DMS114 treated with DMSO at 0.1 percent for 48 hours (cell line): ENCODE measurements around the gene HBQ1.
"Not testable (repeated sequence)": the region's sequence is repeated elsewhere in the genome, so short reads cannot be mapped to it uniquely, and the experiment has no call there.

ENCODE experiments used
- DNase-seq: peaks from one replicate; lab custom pipeline; 2025; ENCODE audit not compliant: unreplicated experiment; lab: John Stamatoyannopoulos, UW

The HBQ1 gene

GRCh38 chr16:180101-180675 lies at the start of gene HBQ1:
Gene HBQ1, plus strand, starts transcription at chr16:180459. Its CDS starts 28 bp downstream, at chr16:180487.
- DNase-seq: no peak

DNA sequence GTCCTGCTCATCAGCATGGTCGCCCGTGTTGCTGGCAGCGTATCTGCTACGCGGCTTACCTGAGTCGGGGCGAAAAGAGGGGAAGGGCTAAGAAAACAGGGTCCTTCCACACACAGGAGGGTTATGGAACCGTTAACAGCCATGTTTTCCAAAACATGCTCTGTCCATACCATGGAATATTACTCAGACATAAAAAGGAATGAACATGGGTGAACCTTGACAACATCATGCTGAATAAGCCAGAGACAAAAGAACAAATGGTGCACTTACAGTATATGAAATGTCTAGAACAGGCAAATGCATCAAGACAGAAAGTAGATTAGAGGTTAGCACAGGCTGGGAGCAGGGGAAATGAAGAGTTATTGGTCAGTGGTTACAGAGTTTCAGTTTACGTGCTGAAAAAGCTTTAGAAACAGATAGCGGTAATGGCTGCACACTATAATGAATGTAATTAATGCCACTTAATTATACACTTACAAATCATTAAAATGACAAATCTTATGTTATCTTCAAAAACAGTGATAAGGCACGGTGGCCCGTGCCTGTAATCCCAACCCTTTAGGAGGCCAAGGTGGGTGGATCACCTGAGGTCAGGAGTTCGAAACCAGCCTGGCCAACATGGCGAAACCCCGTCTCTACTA lies 49.6 kb upstream of the HBQ1 start:
- DNase-seq: no peak

DNA sequence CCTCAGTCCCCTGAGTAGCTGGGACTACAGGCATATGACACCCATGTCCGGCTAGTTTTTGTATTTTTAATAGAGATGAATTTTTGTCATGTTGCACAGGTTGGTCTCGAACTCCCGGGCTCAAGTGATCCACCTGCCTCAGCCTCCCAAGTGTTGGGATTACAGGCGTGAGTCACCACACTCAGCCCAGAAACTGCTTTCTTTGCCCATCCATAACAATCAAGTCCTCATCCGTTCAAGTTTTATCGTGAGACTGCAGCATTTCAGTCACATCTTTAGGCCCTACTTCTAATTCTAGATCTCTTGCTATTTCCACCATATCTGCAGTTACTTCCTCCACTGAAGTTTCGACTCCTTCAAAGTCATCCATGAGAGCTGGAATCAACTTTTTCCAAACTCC lies 48.1 kb upstream of the HBQ1 start:
- DNase-seq: no peak

DNA sequence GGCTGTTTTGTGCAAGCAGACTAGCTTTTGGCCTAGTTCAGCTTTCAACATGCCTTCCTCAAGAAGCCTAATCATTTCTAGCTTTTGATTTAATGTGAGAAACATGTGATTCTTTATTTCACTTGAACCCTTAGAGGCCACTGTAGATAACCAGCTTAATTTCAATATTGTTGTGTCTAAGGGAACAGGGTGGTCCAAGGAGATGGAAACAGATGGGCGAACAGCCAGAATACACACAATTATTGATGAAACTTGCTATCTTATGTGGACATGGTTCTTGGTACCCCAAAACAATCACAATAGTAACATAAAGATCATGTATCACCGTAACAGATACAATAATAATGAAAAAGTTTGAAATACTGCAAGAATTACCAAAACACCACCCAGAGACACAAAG lies 46.5 kb upstream of the HBQ1 start:
- no peak for DNase-seq

DNA sequence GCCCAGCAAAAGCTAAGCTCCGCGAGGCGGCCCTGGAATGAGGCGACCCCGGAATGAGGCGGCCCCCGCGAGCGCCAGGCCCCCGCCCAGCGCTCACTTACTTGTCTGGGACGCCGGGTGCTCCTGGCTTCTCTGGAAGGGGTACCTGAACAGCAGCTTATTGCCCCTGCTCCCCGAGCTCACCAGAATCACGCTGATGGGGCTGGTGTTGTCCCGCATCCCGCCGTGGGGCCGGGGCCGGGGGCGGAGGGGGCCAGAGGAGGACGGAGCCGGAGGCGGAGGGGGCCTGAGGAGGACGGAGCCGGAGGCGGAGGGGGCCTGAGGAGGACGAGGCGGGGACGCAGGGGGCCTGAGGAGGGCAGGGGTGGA lies 42.2 kb upstream of the HBQ1 start:
- no peak for DNase-seq

DNA sequence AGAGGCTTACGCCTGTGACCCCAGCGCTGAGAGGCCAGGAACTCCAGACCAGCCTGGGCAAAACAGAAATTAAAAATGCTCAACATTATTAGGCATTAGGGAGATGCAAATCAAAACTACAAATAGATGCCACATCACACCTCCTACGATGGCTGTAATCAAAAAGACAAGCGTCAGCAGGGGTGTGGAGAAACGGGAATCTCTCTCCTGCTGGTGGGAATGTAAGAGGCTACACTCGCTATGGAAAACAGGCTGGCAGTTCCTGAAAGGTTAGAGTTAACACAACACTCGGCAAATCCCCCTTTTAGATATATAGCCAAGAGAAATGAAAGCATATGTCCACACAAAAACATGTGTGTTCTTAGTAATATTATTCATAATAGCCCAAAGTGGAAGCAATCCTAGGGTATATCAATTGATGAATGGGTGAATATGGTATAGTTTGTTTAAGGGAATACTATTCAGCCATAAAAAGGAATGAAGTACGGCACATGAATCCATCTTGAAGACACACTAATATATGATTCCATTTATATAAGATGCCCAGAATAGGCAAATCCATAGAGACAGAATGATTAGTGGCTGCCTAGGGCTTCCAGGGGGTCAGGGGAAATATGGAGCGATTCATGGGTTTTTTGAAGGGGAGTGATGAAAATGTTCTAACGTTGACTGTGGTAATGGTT lies 39.9 kb upstream of the HBQ1 start:
- DNase-seq: no peak

DNA sequence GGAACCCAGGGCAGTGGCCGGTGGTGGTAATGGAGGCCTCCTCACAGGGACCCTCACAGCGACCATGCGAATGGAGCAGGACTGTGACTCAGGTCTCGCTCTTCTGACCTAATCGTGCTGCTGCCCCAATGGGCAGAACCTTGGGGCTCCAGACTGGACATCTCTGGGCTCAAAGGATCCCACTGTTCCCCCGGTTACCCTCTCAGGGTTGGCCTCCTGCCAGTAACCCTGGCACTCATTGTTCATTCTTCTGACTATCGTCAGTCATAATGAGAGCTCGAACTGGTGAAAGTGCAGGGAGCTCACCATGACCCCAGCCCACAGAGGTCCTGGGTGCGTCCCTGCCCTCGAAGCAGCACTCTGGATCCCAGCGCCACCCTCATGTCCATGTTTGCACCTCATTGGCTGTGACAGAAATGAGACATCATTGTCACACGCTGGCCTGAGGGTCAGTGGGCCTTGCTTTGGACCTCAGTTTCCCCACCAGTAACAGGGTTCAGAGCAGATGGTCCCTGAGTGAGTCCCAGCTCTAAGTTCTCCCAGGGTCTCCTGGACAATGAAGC lies 37.8 kb upstream of the HBQ1 start:
- no peak for DNase-seq

DNA sequence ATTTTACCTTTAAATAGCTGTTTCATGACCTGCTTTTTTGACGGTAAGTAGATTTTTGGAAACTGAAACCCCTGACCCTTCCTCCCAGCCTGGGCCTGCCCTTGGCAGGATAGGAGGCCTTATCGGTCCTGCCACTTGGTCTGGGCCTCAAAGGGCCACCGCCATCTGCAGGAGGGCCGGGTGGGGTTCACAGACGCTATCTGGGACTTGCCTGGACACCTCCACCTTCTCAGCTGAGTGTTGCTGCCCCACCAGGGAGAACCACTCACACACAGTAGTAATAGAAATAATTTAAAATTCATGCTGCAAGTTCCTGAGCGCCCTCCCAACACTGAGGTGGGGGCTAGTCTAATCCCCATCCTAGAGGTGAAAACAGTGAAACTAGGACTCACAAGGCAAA lies 37.2 kb upstream of the HBQ1 start:
- DNase-seq: no peak

- no peak for DNase-seq
Measured at GRCh38 chr16:143456-143855, 36.8 kb upstream of the HBQ1 start.

DNA sequence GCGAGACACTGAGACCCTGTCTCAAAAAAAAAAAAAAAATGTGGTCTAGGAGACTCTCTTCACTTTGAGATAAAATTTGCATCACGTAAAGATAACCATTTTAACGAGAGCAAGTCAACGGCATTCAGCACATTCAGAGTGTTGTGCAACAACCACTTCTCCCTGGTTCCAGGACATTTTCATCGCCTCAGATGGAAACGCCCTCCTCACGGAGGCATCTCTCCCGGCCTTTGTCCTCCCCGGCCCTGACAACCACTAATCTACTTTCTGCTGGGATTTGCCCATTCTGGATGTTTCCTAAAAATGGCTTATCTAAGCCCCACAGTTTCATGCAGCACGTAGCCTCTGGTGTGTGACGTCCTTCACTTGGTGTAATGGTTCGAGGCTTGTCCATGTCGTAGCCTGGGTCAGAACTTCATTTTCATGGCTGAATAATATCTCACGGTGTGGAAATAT lies 35.4 kb upstream of the HBQ1 start:
- no peak for DNase-seq

- no peak for DNase-seq
Measured at GRCh38 chr16:146646-147045, 33.6 kb upstream of the HBQ1 start.

GRCh38 chr16:149024-149660 lies 31.1 kb upstream of the HBQ1 start:
- DNase-seq: no peak

GRCh38 chr16:152141-153128 lies 27.8 kb upstream of the HBQ1 start, which contains the start of gene HBZ:
Gene HBZ, plus strand, starts transcription at chr16:152644. Its CDS starts 266 bp downstream, at chr16:152910.
- no peak for DNase-seq

GRCh38 chr16:153129-153521 lies 27.1 kb upstream of the HBQ1 start:
- DNase-seq: not testable (repeated sequence)

DNA sequence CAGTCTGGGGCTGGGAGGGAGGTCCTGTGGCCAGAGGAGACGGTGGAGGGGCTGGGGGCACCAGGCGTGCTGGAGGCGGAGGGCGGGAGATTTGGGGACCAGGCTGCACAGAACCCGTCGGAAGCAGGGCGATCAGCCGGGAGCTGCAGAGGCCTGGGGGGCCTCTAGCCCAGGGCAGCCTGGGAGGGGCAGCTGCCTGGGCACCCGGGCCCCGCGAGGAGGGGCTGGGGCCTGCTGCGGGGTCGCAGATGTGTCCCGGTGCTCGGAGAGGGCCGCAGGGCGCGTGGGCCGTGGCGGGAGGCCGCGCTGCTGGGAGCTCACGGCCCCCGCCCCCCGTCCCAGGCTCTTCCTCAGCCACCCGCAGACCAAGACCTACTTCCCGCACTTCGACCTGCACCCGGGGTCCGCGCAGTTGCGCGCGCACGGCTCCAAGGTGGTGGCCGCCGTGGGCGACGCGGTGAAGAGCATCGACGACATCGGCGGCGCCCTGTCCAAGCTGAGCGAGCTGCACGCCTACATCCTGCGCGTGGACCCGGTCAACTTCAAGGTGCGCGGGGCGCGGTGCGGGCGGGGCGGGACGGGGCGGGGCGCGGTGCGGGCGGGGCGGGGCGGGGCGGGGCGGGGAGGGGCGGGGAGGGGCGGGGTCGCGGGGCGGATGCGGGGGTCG lies 26.6 kb upstream of the HBQ1 start:
- DNase-seq: not testable (repeated sequence)

- peak; percentile 21 for DNase-seq
Measured at GRCh38 chr16:154217-155030, 25.8 kb upstream of the HBQ1 start.

GRCh38 chr16:155031-155398 lies 25.2 kb upstream of the HBQ1 start:
- no peak for DNase-seq

- DNase-seq: no peak
Measured at GRCh38 chr16:159136-159849, 21.0 kb upstream of the HBQ1 start.
